ENCODE data around the gene LDLRAP1.
A peak's percentile ranks its signal among the peaks of the same experiment; 100 is the strongest.
"Not testable (repeated sequence)": the region's sequence is repeated elsewhere in the genome, so short reads cannot be mapped to it uniquely, and the experiment has no call there.

LDLRAP1 gene

GRCh38 chr1:25543425-25544242, at the start of gene LDLRAP1:
TSS of gene LDLRAP1 (plus strand) at chr1:25543606. CDS start at chr1:25543699, 93 bp downstream.
- DNase-seq, result peak; percentile 68

GRCh38 chr1:25494952-25495351, 48.5 kb upstream of the LDLRAP1 start:
- DNase-seq, result no peak

- DNase-seq, result no peak
These were observed 42.7 kb upstream of the LDLRAP1 start for GRCh38 chr1:25500694-25501093.

- peak; percentile 12 for DNase-seq
These were observed 42.0 kb upstream of the LDLRAP1 start for GRCh38 chr1:25501235-25502058.

- DNase-seq, result no peak
These were observed 40.4 kb upstream of the LDLRAP1 start for GRCh38 chr1:25502957-25503356.

- DNase-seq, result peak; percentile 84
These were observed 39.6 kb upstream of the LDLRAP1 start for GRCh38 chr1:25503551-25504426.

GRCh38 chr1:25504706-25505595, 38.5 kb upstream of the LDLRAP1 start:
- no peak for DNase-seq

- no peak for DNase-seq
These were observed 37.6 kb upstream of the LDLRAP1 start for GRCh38 chr1:25505656-25506385.

GRCh38 chr1:25506566-25507463, 36.6 kb upstream of the LDLRAP1 start:
- DNase-seq, result not testable (repeated sequence)

GRCh38 chr1:25513666-25514065, 29.7 kb upstream of the LDLRAP1 start:
- DNase-seq, result no peak

GRCh38 chr1:25515033-25515432, 28.4 kb upstream of the LDLRAP1 start:
- DNase-seq, result no peak

- no peak for DNase-seq
These were observed 26.7 kb upstream of the LDLRAP1 start for GRCh38 chr1:25516686-25517085.

GRCh38 chr1:25517476-25518394, 25.7 kb upstream of the LDLRAP1 start:
- no peak for DNase-seq

GRCh38 chr1:25519624-25520023, 23.8 kb upstream of the LDLRAP1 start:
- DNase-seq, result no peak

- DNase-seq, result peak; percentile 87
These were observed 22.9 kb upstream of the LDLRAP1 start for GRCh38 chr1:25520446-25521061.

- DNase-seq, result no peak
These were observed 21.3 kb upstream of the LDLRAP1 start for GRCh38 chr1:25522031-25522655.

- DNase-seq, result no peak
These were observed 19.9 kb upstream of the LDLRAP1 start for GRCh38 chr1:25523542-25523941.

Data from CD4-positive, alpha-beta T cell treated with Interleukin-6 for 4 hours (primary cell).